MV-4-11 (cell line): Measurements from ENCODE around the gene TPRG1.

ENCODE experiments used
- DNase-seq: peaks from one replicate; lab custom pipeline; 2025; lab: John Stamatoyannopoulos, UW

TPRG1 gene

DNA sequence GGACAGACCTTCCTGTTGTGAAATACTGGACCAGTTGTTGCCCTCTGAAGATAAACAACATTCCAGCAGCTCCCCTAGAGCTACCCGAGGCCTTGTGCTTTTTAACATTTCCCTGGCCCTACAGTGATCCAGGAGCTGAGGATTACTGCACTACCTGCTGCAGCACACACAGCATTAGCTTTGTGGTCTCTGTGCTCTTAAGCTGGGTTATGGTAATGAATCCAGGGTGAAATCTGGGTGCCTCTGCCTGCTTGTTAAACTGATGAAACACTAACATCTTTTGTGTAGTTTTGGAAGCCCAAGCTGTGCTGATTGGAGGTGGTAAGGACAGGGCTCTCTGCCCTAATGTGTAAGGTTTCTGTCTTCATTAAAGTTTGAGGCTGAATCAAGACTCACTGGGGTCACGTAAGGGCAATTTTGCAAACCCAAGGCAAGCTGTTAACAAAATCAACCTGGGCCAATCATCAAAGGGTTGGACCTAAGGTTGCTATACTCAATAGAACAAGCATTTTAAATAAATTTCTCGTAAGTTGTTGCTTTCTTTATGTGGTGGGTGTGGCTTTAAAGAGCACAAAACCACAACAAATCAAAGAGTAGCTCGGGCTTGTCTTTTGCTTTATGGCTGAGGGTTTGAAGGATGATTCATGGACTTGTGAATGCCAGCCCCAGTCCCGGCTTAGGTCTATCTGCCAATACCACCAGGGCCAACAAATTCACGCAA, 183.9 kb downstream of the TPRG1 start:
- DNase-seq: peak; percentile 44

DNA sequence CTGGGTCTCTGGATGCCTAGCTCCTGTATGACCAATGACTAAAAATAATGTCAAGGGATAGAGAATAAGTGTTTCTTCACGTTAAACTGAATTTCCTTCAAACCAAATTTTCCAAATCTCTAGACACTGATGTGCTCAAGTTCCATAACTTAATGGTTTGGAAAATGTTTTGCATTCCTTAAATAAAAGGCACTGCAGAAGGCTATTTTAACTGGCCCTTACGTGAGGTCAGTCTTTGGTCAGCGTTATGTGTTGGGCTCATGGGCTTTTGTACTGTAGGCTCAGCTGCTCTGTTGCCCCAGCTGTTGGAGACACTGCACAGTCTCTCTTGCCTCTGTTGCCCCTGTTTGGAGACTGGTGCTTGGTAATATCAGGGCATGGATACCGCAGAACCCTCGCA, 188.5 kb downstream of the TPRG1 start:
- no peak for DNase-seq

DNA sequence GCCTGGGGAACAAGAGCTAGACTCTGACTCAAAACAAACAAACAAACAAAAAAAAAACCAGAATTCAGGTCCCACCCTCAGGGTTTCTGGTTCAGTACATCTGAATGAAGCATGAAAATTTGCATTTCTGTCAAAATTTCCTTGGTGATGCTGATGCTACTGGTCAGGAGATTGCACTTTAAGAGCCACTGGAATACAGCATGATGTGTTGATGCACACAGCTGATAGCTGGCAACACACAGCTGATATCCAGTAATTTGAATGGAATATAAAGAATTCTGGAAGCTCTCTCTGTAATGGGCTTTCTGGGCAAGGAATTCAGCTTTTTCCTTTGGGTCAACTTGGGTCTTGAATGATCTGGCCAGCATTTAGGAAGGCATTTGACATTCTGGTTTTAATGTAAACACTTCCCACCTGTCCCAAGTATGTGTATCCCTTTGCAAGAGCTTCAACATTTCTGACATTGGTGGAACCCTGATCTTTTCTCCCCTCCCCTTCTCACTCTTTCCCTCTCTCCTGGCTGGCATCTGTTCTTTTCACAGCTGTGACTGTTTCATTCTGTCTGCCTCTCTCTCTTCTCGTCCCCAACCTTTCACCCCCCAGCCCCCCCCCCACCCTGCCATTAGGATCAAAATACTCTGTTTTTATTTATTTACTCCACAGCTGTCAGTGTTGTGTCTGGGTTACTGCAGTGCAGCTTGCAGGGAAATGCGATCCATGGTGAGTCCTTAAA, 189.5 kb downstream of the TPRG1 start:
- no peak for DNase-seq

DNA sequence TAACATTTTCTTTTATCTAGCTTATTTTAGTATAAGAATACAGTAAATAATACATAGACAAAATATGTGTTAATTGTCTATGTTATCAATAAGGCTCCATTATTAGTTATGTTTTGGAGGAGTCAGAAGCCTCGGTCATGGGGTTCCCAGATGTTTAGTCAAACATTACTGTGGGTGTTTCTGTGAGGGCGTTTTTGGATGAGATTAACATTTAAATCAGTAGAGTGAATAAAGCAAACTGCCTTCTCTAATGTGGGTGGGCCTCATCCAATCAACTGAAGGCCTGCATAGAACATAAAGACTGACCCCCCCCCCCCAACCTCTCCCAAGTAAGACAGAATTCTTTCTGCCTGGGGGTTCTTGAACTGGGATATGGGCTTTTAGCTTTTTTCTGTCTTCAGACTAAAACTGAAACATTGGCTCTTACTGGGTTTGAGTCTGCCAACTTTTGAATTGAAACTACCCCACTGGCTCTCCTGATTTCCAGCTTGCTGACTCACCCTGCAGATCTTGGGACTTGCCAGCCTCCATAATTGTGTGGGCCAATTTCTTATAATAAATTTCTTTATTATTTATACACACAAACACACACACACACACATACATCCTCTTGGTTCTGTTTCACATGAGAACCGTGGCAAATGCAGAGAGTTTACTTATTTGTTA, 192.0 kb downstream of the TPRG1 start:
- no peak for DNase-seq

DNA sequence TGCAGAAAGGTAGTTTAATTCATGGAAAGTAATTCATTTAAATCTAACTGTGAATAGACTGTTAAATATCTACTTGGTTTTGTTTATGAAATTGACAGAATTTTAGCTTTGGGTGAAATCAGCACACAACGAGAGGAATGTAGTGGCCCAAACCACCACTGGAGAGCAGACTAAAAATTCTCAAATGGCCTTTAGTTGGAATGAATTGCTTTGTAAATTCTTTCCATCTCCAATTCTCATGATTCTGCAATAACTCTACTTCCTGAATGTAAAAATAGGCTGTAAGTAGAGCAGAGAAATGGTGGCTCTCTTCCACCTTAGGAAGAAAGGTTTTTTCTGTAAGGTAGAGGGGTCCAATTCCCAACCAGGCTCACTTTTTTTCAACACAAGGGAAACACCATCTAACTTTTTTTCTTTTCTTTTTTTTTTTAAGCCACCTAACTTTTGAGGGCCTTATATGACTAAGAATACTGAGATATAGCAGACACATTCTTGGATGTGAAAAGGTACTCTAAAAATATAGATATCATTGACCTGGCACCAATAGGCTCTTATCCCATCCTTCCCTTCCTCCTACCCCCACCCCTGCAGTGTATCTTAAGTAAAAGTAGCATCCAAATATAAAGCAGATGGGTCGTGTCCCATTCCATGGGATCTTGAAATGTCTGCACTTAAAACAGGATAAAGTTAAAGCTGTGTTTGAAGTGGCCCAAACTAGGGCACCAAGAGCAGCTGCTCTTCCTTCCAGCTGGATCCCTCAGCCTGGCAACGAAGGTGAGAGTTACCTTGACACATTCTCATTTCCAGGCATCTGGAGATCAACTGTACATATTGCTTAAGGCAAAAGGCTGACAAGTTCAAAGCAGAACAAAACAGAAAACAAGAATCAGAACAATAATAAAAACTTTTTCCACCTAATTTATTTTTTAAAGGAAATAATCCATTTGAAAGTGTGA, 194.1 kb downstream of the TPRG1 start:
- peak; percentile 42 for DNase-seq

DNA sequence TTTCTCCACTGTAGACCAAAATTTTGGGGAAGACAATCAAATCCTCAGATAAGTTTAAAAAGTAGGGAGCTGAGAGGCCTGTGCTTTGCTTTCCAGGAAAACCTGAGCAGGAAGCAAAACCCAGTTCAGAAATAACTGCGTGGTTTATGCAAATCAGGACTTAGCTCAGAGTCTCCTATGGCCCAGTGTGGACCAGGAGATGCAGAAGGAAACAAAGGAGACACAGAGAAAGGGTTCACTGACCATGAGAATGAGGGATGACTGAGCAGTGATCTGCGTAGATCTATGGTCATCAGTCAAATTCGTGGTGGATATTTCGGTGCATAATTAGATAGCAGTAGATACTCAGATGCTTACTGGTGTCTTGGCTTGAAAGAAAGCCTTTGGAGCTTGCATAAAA, 196.6 kb downstream of the TPRG1 start:
- no peak for DNase-seq

DNA sequence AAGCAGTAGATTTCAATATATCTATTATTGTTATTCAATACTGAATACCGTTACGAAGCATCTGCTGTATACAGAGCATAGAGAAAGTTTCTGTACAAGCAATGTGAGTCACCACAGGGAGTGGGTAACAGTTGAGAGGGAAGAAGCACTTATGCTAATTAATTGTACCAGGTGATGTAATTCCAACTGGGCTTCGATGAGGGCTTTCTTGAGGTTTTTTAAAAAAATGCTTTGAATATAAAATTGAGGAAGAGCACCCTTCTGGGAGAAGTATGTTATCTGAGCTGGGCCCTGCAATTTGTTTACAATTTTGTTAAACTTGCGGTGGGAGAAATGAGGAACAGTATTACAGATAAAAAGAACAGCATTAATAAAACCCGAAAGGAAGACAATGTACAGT, 197.9 kb downstream of the TPRG1 start:
- DNase-seq: peak; percentile 96

DNA sequence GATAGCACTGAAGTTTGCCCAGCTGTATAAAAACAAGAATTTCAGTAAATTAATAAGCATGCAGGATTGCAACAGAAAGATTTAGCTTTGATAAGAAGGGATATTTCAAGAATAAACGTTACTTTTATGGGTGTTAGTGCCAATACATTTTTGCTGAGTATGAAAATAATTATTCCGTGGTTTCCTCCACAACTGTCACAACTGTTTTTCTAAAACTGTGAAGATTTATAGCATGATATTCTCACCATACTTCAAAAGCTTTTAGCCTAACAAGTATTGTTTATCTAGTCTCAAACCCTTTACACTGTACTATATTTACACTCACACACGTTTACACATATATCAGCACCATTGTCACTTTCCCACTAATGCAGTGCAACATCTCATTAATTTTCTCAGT, 200.5 kb downstream of the TPRG1 start:
- DNase-seq: no peak
